Measurements from ENCODE around the gene ZNF784.

ZNF784 gene, protein sequence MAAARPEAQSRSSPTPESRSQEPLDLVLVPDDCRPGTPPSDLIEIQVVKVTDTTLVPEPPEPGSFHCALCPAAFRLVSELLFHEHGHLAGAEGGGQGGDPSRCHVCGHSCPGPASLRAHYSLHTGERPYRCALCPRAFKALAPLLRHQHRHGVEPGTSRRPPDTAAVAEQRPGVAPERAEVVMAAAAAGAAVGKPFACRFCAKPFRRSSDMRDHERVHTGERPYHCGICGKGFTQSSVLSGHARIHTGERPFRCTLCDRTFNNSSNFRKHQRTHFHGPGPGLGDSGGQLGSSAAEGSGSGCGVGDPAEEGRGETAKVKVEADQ

DNA sequence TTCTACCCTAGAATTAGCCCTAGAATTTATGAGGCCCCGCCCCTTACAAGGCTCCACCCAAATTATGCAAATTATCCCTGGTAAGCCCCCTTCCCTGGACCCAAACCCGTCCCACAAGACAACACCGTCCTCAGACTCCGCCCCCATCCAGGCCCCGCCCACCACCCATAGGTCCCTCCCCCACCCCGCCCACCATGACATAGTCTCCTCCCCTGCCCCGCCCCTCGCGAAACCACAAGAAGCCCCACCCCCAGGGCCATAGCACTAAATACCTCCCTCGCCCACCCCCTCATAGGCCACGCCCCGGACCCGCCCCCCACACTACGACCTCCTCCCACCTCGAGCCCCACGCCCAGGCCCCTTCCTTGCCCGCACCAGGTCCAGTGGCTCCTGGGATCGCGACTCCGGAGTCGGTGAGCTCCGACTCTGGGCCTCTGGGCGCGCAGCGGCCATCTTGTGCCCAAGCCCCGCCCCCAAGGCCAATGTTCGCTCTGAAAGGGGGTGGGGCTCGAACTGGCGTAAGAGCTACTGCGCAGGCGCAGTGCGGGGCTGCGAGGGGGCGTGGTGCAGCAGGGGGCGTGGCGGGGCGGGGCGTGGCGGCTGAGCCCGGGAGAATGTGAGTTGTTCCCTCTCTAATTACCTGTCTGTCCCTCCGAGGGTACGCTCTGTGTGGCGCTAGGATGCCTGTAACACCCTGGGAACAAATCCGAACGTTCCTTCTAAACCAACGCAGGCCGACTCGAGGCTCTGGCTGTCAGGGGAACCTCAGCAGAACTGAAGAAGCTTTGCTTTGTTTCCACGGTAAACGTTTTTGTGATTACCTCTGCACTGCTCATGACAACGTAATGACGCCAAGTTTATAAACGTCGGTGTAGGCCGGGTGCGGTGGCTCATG, at the start of gene ZNF784:
ZNF784 (minus strand) TSS at position 458 of the 895 bp plus-strand sequence; CDS start at position 453, 5 bp downstream.
- peak; percentile 92 for DNase-seq

GRCh38 chr19:55673889-55674288, 49.5 kb upstream of the ZNF784 start:
- no peak for DNase-seq

DNA sequence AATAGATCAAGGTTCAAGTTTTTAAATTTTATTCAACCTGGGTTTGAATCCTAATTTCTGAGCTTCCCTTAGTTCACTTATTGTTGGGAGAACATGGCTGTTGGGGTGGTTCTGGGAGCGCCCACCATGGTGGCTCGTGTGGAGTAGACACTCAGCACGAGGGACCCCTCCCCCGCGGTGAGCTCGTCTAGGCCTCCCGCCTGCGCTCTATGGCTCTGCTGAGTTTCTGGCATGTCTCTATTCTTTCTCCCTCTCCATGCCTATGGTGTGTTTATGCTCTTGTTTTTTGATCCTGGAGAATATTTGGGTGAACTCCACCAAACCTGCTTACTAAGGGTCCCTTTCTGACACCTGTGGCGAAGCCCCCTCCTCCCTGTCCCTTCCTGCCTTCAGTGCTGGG, 49.1 kb upstream of the ZNF784 start:
- DNase-seq: no peak

DNA sequence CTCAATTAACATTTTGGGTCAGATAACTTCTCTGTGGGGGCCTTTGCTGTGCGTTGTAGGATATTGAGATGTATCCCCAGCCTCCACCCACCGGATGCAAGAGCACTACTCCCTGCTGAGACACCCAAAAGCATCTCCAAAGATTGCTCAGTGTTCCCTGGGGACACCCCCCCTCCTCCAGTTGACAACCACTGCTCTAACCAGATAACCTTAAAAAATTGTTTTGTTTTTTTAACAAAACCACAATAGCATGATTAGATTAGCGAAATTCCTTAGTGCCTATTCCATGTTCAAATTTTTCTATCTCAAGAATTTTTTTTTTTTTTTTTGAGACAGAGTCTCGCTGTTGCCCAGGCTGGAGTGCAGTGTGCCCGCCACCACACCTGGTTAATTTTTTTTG, 48.1 kb upstream of the ZNF784 start:
- peak; percentile 19 for DNase-seq

GRCh38 chr19:55671054-55671378, 46.6 kb upstream of the ZNF784 start:
- DNase-seq: no peak

DNA sequence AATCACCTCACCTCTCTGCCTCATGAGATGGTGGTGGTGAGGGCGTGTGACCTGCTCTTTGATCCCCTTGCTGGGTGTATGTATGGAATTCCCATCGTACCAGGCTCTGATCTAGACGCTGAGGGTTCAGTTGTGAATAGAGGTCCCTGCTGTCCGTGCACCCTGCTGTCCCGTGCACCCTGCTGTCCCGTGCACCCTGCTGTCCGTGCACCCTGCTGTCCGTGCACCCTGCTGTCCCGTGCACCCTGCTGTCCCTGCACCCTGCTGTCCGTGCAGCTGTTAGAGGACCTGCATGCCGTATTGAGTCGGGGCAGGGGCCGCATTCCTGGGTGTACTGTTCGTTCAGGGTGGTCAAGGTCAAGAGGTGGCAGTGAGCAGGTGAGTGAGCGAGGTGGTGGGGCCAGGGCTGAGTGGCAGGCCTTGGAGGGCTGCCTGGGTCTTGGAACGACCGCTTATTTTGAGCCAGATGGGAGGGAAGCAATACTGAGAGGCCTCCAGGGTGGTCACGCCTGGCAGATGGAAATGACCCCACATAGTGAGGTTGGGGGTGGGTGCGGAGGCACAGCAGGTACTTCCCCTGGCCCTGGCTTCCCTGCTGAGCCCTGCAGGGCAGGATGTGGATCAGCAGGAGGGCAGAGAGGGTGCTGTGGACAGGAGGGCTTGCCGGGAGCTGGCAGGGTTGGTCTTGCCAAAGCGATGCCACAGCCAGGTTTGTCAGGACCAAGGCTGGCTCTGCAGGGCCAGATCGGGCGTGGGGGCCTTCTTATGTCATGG, 46.1 kb upstream of the ZNF784 start:
- no peak for DNase-seq

- DNase-seq: no peak
Measured at GRCh38 chr19:55669418-55670279, 45.3 kb upstream of the ZNF784 start.

DNA sequence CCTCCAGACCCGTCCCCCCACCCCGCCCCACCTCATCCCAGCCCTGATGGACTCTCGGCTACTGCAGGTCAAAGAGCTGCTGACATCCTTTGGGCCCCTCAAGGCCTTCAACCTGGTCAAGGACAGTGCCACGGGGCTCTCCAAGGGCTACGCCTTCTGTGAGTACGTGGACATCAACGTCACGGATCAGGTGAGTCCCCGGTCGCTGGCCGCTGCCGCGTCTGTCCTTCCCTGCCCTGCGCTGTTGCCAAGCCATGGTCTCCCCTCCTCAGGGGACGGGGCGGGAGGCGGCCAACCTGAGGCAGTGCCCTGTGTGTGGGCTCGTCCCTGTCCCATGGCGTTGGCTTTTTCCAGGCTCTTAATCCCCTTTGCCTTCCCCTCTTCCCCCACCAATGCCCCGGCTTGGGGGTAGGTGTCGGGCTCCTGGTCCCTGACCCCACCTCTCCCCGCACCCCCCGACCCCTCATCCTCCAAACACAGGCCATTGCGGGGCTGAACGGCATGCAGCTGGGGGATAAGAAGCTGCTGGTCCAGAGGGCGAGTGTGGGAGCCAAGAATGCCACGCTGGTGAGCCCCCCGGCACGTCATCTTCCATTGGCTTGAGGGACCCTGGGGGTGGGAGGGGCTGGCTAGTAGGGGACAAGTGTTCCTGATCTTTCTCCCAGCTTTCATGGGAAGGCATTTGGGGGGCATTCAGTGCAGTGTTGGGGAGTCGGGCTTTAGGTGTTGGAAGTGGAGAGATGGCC, 44.4 kb upstream of the ZNF784 start:
- DNase-seq: no peak

GRCh38 chr19:55667958-55668357, 43.6 kb upstream of the ZNF784 start:
- DNase-seq: no peak

GRCh38 chr19:55667511-55667910, 43.1 kb upstream of the ZNF784 start:
- DNase-seq: no peak

DNA sequence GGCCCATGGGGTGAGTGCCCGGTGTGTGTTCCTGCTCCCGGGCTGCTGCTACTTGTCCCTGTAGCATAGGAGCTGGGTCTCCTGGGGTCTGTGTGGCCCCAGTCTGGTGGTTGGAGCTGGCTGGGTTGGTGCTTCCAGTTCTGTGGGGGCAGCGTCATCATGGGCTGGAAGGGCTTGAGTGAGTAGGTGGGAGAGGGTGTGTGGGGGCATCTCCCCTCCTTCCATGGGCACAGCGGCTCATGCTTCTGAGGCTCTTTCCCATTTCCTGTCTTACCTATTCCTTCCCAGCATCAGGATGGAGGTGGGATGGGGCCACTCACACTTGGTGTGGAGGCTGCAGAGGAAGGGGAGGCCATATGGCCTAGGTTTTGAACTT, 42.6 kb upstream of the ZNF784 start:
- no peak for DNase-seq

GRCh38 chr19:55666343-55667005, 42.1 kb upstream of the ZNF784 start:
- DNase-seq: no peak

- DNase-seq: no peak
Measured at GRCh38 chr19:55663846-55664536, 39.6 kb upstream of the ZNF784 start.

GRCh38 chr19:55661826-55662225, 37.5 kb upstream of the ZNF784 start:
- no peak for DNase-seq

GRCh38 chr19:55660991-55661390, 36.6 kb upstream of the ZNF784 start:
- no peak for DNase-seq

GRCh38 chr19:55660404-55660803, 36.0 kb upstream of the ZNF784 start:
- DNase-seq: no peak

DNA sequence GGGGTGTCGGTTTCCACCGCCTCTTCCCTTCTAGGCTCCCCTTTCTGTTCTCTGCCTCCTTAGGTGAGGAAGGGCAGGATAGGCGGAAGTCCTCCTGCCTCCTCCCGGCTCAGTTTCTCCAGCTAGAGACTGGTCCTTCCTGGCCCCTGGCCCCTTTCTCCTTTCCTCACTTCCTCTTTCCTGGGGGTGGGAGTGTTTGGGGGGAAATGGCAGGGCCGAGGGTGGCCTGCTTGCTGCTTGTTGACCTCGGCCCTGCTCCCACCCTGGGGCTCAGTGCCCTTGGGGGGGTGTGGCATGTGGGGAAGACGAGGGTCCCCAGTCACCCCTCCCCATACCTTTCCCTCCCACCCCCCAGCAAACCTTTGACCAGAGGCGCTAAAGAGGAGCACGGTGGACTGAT, 35.5 kb upstream of the ZNF784 start:
- DNase-seq: no peak

DNA sequence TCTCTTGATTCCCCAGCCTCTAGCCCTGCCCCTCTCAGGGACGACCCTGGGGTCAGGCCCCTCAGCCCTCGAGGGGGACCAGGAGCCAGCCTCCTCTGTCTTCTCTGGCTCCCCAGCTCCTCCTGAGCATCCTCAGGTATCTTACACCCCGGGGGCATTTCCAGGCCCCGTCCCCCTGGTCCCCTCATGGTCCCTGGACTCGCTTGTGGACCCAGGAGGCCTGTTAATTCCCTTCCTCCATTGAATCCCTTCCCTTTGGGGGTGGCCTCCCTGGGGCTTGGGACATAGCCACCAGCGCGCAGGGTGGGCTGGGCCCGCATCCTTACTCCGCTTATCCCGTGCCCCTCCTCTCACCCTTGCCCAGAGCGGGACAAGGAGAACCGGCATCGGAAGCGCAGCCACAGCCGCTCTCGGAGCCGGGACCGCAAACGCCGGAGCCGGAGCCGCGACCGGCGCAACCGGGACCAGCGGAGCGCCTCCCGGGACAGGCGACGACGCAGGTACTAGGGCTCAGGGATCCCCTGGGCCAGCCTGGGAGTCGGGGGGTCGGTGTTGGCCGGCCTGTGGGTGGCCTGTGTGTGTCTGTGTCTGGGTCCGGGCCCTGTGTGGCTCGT, 34.6 kb upstream of the ZNF784 start:
- DNase-seq: no peak

DNA sequence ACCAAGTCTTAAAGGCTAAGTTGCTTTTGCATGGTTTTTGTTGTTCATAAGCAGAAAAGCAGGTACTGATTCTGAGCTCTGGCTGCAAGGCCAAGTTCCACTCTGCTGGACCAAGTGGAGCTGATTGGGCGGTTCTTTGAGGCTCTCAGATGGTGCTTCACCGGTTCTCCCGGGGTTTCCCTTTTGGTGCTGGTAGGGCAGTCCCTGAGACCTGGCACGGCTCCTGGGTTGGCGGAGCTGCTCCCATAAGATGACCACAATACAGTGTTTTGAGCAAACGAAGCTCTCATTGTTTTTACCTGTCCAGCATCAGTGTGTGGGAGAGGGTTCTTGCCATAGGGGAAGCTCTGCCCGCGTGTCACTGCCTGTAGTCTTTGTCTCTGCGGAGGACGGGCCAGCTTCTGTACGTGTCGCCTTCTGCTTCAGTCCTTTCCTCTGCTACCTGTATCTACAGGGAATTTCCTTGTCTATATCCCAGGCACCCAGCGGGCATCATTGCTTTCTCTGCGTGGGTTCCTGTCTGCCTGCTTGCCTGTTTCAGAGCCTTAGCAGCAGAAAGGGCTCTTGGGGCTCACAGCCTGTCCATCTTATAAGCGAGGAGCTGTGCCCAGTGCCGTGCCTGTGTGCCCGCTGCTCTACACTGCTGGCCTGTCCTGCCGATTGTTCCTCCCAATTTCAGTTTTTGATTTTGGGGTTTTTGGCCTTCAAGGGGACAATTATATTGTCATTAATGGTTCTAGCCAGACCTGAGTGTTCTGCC, 32.8 kb upstream of the ZNF784 start:
- no peak for DNase-seq
